GM18873 (cell line): ENCODE data around the gene CPNE4.
"Not testable (repeated sequence)": the region's sequence is repeated elsewhere in the genome, so short reads cannot be mapped to it uniquely, and the experiment has no call there.

ENCODE experiments used
- ATAC-seq: cut with Tn5 transposase; IDR thresholded peaks from one replicate; pipeline ENCODE4 v1.9.1; 2021; ENCODE audit warnings: mild to moderate bottlenecking, moderate library complexity, moderate number of reproducible peaks; ENCODE audit not compliant: unreplicated experiment, low FRiP score

Gene CPNE4

DNA sequence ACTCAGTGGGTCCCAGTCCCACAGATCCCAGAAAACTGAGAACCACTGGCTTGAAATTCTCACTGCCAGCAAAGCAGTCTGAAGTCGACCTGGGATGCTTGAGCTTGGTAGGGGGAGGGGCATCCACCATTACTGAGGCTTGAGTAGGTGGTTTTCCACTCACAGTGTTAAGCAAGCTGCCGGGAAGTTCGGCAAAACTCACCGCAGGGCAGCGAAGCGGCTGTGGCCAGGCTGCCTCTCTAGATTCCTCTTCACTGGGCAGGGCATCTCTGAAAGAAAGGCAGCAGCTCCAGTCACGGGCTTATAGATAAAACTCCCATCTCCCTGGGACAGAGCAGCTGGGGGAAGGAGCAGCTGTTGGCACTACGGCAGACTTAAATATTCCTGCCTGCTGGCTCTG, 71.4 kb downstream of the CPNE4 start:
- ATAC-seq, result not testable (repeated sequence)

DNA sequence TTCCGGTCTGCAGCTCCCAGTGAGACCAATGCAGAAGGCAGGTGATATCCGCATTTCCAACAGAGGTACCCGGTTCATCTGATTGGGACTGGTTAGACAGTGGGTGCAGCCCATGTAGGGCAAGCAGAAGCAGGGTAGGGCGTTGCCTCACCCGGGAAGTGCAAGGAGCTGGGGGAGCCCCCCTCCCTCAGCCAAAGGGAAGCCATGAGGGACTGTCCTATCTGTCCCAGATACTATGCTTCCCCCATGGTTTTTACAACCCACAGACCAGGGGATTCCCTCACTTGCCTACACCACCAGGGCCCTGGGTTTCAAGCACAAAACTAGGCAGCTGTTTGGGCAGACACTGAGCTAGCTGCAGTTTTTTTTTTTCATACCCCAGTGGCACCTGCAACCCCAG, 71.8 kb downstream of the CPNE4 start:
- no peak for ATAC-seq

DNA sequence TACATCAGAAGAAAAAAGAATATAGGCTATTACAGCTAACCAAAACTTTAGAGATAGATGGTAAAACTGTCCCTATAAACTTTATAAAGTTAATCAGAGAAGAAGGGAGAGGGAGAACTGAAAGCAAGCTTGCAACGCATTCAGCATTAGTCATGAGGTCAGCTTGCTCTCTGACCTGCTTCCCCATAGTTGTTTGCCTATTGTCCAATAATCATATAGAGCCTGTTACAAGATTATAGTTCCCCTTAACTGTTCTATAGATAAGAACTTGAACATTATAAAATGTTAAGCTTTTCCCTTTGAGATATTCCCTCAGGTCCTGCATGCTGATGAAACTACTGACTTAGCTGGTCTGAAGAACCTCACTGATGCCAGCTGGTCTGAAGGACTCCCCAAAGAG, 74.5 kb downstream of the CPNE4 start:
- no peak for ATAC-seq

DNA sequence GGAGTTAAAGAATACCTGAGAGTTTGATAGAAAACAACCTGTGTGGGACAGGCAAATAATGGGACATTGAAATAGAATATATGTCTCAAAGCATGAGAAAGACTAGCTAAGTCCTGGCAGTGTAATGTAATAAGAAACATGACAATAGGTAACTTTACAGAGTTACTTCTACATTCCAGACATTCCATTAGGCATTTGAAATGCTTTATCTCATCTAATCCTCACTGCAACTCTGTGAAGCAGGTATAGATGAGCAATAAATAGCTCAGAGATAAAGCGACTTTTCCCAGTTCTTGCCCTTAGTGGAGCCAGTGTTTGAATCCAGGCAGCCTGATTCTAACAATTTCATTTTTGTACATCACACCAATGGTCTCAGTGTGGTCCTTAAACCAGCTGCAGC, 76.8 kb downstream of the CPNE4 start:
- no peak for ATAC-seq

DNA sequence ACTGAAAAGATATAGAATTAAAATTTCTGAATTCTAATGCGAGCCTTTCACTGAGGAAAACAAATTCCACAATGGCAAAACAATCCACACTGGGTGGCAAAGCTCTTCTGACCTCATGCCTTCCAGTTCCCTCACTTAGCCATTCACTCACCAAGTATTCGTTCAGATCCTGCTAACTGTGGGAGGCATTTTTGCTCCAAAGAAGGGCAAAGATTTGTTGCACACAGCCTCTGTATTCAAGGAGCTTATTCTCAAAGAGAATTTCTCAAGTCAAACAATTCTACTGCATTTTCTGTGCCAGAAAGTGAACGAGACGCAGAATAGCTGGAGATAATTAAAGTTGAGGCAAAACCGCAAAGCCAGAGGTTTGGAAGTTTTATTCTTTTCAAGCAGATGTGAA, 77.3 kb downstream of the CPNE4 start:
- no peak for ATAC-seq

DNA sequence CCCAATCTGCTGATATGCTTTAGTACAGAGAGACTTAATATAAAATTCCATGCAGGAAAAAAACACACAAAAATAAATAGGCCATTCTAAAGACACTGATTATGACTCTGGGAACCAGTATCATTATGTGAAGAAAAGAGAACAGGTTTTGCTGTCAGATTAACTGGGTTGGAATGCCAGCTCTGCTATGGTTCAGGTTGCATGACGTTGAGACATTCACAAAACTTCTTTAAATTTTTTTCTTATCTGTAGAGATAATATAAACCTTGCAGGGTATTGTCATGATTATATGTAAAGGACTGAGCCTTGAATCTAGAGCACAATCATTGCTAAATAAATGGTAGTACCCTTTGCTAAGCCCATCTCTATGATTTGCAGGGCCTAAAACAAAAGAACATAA, 86.0 kb downstream of the CPNE4 start:
- no peak for ATAC-seq

DNA sequence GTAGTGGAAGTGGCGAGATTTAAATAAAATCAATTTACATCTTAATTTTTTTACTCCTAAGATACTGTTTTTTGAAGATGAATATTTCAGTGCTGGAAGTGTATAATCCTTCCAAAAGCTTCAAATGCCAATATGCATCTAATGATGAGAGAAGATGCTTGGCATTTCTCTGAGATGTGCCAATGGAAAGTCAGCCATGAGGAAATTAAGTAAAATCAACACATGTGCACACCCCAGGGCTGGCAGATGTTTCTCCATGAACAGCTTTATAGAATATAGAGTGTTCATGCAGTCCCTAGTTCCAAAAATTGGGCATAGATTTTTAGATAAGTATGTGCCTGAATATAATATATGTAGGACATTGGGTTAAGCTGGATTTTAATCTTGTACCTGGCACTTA, 90.1 kb downstream of the CPNE4 start:
- no peak for ATAC-seq

DNA sequence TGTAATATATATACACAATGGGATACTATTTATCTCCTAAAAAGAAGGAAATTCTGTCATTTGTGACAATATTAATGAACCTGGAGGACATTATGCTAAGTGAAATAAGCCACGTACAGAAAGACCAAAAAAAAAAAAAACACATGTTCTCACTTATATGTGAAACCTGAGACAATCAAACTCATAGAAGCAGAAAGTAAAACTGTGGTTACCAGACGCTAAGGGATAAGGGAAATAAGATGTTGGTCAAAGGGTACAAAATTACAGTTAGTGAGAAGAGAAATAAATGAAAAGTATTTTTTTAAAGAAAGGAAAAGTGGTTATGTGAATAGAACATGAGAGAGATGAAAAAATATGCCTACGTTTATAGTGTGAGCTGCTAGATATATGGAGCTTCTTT, 101.1 kb downstream of the CPNE4 start:
- no peak for ATAC-seq

DNA sequence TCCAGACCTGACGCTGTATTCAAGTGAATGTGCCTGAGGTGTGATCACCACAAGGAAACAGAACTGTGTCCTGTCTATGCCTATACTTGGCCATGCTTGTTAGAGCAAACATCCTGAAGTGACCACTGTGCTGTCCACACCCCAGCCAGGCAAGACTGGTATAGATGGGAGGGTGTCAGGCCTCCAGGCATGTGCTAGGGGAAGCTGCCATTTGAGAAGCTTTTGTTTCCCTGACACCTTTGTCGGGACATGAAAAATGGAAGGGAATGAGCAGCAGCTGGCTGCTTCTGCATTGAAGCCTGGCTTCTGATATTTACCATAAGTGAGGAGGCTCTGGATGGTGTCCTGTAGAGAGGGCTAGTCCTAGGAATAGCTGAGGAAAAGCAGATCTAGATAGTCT, 106.2 kb downstream of the CPNE4 start:
- ATAC-seq, result no peak

DNA sequence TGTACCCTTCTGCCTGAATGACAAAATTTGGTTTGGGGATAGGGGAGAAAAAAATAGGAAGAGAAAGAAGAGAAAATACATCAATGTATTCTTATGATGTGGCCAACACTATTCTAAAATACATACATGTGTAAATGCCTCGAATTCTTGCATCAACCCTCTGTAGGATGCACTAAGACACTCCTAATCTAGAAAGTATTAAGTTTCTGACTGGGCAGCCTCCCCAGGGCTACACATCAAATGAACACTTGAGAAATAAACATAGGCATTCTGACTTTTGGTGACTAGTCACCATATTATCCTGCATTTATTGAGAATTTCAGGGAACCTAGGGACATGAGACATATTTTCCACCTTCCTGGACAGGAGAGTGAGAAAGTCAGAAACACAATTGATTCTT, 109.2 kb downstream of the CPNE4 start:
- ATAC-seq, result no peak

DNA sequence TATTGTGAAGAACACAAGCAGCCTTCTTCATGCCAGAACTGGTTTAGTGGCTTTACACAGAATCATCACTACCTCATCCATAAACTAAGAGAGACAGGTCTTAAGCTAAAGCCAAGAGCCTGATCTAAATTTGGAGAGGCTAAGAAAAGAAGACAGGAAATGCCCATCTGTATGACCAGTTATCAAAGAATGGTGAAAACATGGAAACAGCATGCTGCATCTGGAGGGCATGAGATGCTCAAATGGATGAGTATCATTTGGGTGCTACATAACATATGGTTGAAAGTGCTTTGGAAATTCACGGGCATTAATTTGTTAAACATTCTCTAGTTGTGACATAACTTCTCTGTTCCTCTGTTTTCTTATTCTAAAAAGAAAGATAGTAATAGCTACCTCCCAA, 112.5 kb downstream of the CPNE4 start:
- no peak for ATAC-seq

DNA sequence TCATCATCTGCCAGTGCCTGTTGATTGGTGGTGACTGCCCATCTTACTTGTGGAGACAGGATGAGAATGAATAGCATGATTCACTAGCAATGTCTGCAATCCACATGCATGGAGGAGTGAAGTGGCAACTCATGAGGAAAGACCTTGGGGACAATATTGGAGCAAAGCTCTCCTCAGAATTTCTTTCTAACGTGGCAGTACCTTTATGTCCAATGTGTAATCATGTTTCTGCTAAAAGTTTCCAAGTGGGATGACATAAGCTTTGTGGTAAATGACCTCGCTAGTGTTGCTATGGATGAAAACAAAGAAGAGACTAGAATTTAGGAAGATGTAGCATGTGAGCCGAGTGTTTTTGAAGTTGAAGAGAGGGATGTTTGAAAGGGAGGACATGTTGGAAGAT, 117.8 kb downstream of the CPNE4 start:
- no peak for ATAC-seq

DNA sequence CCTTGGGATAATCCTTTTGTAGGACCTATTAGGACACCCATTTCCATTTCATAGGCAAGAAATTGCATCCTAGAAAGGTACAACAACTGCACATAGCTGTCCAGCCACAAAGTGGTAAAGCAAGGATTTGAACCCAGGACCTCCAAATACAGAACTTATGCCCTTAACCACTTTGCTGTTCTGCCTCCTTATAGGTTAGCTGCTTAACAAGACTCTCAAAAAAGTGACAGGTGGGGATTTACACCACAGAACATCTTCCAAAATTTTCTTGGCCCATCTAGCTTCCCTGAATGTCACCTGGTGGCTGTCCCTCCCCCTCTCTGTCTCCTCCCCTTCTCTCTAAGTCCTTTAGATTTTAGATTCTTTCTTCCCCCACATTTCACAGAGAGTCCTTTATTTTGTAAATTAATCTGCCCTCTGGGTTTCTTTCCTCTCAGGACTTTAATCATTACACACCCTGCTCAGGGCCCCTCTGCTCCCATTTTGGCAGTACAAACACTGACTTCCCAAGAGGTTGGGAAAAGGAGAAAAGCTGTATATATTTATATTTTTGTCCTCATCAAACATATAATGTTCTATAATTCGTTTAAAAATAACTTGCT, 120.6 kb downstream of the CPNE4 start:
- ATAC-seq, result no peak

DNA sequence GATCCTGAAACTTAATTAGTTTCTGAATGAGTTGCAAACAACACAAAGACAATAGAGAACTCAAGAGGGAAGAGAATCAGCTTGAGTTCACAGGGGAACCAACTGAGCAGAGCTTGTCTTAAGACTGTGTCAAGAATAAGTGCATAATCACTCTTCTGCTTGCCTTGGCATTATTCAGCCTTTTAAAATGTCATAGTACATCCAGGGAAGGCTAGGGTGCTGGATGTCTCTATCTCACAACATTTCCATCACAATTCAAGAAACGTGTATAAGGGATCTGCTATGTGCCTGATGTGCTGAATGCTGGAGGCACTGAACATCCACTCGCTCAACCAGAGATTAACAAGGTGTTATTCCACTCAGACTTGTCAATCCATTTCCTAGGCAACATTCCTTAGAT, 122.6 kb downstream of the CPNE4 start:
- ATAC-seq, result no peak

DNA sequence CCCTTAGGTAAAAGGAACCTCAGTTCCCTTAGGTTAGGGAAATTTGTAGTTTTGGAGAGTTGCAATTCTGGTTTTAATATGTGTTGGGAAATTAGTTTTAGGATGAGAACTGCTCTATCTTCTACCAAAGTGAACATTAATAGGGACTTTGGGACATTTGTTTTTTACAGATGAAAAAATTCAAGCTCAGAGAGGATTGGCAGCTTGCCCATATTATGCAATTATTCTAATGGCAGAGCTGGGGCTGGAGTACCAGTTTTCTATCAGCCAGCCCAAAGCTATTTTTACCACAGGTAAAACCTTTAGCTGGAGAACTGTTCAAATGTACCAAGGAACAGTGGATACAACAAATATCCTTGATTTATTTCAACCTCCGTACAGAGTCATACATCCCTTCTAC, 127.0 kb downstream of the CPNE4 start:
- no peak for ATAC-seq

DNA sequence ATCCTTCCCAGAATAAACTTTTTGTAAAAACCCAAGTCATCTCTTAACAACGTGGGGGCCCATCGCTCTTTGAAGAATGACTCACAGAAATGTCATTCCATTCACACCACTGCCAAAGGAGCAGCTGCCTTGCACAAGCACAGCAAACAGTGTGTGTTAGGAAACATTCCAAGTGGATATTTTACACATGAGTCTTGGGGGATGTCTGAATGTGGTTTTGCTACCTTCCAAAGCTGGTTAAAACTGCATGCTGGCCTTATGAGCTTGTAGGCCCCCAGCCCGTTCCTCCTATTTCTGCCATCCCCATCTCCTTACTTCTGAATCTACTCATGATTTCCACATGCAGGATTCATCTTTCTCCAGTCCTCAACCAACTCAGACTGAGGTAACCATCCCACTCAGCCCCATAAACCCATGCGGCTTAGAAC, 130.8 kb downstream of the CPNE4 start:
- no peak for ATAC-seq

DNA sequence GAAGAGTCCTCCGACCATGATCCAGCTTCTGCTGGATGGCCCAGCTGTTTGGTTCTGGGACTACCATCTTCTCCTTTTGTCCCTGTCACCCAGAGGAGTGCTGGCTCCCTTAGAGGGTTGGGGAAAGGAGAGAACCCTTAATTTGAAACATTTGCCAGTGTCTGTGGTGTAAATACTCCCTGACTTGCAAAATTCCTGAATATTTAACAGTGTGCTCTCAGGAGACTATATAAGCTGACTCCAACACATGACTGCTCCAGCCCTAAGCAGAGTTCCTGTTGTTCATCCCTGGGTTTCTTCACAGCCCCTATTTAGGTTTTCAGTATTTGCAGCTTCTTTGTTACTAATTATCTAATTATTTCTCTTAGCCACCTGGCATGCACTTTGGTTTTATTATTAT, 133.1 kb downstream of the CPNE4 start:
- ATAC-seq, result no peak

DNA sequence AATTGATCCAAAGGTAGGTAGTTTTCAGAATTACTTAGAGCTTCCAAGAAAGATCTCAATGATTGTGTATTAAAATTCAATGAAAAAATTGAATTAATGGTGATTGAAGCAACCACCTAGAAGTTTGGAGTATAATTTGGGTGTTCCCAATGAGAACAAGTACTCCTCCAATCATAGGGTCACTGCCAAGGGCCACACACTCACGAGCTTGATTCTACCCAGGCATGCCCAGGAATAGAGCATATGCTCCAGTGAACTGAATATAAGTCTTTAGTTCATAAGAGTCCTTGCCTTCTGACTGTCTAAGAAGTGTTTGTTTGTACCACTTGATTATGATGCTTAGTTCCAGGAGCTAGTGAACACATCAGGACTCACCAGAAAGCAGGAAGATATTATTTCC, 133.9 kb downstream of the CPNE4 start:
- no peak for ATAC-seq

DNA sequence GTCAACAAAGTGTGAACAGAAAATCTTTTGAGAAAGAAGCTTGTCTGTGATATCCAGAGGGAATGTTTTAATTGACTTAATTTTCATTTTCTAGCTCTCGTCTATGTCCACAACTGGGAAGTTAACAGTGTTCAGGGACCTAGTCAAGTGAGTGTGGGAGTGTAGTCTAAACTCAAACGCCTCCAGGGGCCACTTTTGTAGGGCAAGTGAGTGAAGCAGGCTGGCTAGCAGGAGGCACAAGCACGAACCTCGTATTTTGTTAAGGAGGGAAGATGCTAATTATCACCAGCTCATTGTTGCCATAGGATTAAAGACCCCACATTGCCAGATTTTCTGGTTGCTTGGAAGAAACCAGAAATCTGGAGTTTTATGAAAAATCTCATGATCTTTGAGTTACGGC, 135.8 kb downstream of the CPNE4 start:
- no peak for ATAC-seq

DNA sequence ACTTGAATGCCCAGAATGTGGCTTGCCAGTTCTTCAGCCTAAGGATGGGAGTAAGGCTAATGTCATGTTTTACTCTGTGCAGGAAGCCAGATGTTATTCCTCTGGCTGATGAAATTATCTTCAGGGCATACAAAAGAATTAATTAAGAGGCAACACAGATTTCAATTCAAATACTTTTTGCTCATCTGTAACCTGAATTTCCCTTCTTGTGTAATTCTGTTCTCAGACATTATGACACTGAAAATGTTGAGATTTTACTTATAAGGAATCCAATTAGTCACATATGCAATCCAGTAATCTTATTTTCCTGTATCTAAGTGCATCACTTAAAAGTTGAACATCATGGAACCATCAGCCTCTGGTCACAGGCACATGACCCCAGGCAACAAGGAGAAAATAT, 136.5 kb downstream of the CPNE4 start:
- ATAC-seq, result no peak

DNA sequence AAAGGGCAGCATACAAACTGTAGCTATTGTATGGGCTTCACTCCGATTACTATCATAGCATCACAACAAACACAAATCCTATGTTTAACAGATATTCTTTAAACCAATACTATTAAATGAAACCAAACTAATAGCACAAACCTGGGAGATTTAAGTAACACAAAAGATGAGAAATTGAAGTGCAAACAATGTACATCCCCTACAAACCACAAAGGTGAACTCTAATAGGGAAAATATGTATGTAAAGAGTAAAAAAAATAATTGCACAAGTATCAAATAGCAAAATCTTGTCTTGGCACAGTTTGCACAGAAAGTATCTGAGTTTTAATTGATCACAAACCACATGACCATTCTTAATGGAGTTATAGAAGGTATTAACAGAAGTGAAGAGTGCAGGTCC, 138.5 kb downstream of the CPNE4 start:
- ATAC-seq, result no peak

DNA sequence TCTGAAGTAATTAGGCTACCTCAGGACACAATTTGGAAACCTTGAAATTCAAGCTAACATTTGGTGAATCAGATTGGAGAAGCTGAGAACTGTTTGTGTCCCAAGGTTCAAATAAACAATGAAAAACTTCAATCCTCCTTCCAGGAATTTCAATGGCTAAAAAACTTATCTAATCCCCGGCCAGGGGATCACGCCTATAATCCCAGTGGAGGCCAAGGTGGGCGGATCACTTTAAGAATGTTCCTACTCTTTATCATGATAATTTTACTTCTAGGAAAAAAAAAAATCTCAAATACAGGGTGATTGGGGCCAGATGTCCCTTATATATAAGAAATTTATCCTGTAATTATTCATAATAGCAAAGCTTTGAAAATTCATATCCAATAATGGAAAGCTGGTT, 139.0 kb downstream of the CPNE4 start:
- no peak for ATAC-seq

DNA sequence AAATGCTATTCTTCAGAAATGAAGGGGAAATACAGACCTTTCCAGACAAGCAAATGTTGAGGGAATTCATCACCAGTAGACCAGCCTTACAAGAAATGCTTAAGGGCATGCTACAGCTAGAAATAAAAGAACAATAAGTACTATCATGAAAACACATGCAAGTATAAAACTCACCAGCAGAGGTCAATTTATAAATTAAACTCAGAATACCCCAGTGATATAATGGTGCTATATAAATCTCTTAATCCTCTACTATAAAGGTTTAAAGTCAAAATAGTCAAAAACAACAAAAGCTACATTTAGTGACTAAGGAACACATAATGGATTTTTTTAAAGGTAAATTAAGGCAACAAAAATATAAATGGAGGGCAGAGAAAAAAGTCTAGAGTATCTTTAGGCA, 142.5 kb downstream of the CPNE4 start:
- ATAC-seq, result no peak
